BE2C (cell line): ENCODE data around the gene VTI1B.
"Not testable (repeated sequence)": the region's sequence is repeated elsewhere in the genome, so short reads cannot be mapped to it uniquely, and the experiment has no call there.

ENCODE experiments used
- DNase-seq: peaks from one replicate; pipeline ENCODE4 v3.0.0-alpha.2; 2020
- H3K27me3 ChIP-seq: fragments of 250-450 bp; sonication (Bioruptor Pico); 2 replicates; pipeline ENCODE4 v1.5.1; 2020; ENCODE audit warnings: mild to moderate bottlenecking
- H3K36me3 ChIP-seq: fragments of 250-450 bp; sonication (Bioruptor Pico); 2 replicates; pipeline ENCODE4 v1.5.1; 2020; ENCODE audit warnings: mild to moderate bottlenecking
- H3K4me1 ChIP-seq: fragments of 250-450 bp; sonication (Bioruptor Pico); 2 replicates; pipeline ENCODE4 v1.5.1; 2020
- H3K4me3 ChIP-seq: 2 replicates; pipeline ENCODE4 v1.5.1; 2011; ENCODE audit warnings: low read depth, low read length
- H3K9me3 ChIP-seq: fragments of 250-450 bp; sonication (Bioruptor Pico); 2 replicates; pipeline ENCODE4 v1.5.1; 2020
- CTCF ChIP-seq: IDR thresholded peaks from 2 replicates; pipeline ENCODE4 v1.5.1; 2012; ENCODE audit warnings: mild to moderate bottlenecking, low read depth, low read length

VTI1B gene

DNA sequence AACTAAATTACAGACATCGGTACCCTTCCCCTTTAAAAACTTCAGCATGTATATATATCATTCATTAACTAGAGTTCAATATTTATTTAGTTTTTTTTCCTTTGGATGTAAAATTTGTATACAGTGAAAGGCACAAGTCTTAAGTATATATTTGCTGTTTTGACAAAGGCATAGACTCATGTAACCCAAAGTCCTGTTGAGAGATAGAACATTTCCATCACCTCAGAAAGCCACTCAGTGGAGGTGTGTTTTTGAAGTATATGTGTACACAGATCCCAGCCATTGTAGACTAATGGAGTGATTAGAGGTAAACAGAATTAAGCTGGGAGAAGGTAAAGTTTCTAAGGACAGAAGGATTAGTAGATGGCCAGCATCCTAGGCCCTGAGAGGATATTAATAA, 42.6 kb upstream of the VTI1B start:
- no peak for TF ChIP-seq CTCF
- DNase-seq: no peak
- H3K4me1 ChIP-seq: no peaks in the 10 kb centered on the region
- no peak overlapping the region for H3K4me3 ChIP-seq
- H3K9me3 ChIP-seq: no peaks in the 10 kb centered on the region
- no peaks in the 10 kb centered on the region for H3K36me3 ChIP-seq
- H3K27me3 ChIP-seq: no peaks in the 10 kb centered on the region

DNA sequence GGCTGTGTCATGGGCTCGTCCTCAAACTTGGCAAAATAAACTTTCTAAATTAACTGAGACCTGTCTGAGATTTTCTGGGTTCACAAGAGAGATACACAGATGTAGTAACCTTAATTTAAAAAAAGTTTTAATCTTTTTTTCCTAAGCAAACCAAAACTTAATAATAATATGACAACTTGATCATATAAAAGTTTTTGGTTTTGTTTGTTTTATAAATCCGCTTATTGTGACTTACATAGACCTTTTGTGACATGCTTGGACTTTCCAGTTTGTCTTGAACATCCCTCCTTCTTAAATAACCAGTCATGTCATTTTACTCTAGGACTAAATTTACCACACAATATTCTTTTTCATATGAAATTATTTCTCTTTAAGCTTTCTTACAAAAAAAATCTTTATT, 35.8 kb upstream of the VTI1B start:
- Histone ChIP-seq H3K36me3 (no peaks in the 10 kb centered on the region), H3K9me3 (peaks cover 10% of the 10 kb centered on the region; the same call in 1 of the 2 replicates), H3K4me3 (no peak overlapping the region), H3K4me1 (no peaks in the 10 kb centered on the region), H3K27me3 (0 out of 2 replicates have a peak, but pooled peaks cover 4% of the 10 kb centered on the region)
- TF ChIP-seq CTCF: no peak
- no peak for DNase-seq

DNA sequence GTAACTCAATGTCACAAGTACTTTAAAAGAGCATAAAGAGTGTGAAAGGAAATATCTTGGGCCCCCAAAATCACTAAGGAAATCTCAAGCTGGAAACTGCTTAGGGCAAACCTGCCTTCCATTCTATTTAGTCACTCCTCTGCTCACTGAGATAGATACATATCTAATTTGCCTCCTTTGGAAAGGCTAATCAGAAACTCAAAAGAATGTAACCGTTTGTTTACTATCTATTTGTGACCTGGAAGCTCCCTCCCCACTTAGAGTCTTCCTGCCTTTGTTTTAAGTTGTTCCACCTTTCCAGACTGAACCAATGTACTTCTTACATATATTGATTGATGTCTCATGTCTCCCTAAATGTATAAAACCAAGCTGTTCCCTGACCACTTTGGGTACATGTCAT, 35.4 kb upstream of the VTI1B start:
- peaks cover 10% of the 10 kb centered on the region; the same call in 1 of the 2 replicates for H3K9me3 ChIP-seq
- H3K27me3 ChIP-seq, H3K4me3 ChIP-seq, H3K36me3 ChIP-seq, H3K4me1 ChIP-seq, DNase-seq: not testable (repeated sequence)

- H3K27me3 ChIP-seq, DNase-seq, H3K36me3 ChIP-seq, H3K4me1 ChIP-seq, H3K4me3 ChIP-seq: not testable (repeated sequence)
- peaks cover 10% of the 10 kb centered on the region; the same call in 1 of the 2 replicates for H3K9me3 ChIP-seq
Observed at GRCh38 chr14:67709346-67709745, 34.9 kb upstream of the VTI1B start.

DNA sequence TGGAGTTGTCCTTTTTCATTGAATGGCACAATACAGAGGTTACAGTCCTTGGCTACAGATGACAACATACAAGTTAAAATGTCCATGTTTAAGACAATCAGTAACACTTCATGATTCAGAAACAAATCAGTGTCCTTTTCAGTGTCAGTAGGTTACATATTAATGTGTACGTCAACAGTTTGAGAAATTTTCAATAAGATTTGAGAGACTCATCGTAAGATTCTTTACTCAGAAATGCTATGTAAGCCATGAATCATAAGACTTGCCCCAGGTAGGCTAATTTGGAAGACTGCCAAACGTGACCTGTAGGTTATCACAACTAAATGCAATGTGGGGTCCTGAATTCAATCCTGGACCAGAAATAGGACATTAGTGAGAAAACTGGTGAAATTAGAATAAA, 30.8 kb upstream of the VTI1B start:
- no peak for DNase-seq
- Histone ChIP-seq H3K4me3 (no peak overlapping the region), H3K27me3 (0 out of 2 replicates have a peak, but pooled peaks cover 4% of the 10 kb centered on the region), H3K36me3 (no peaks in the 10 kb centered on the region), H3K9me3 (peaks cover 8% of the 10 kb centered on the region; the same call in 1 of the 2 replicates), H3K4me1 (no peaks in the 10 kb centered on the region)
- no peak for TF ChIP-seq CTCF

GRCh38 chr14:67704484-67705089, 30.2 kb upstream of the VTI1B start:
- Histone ChIP-seq H3K4me3 (no peak overlapping the region), H3K27me3 (0 out of 2 replicates have a peak, but pooled peaks cover 4% of the 10 kb centered on the region), H3K36me3 (no peaks in the 10 kb centered on the region), H3K9me3 (peaks cover 2% of the 10 kb centered on the region; the same call in 1 of the 2 replicates), H3K4me1 (no peaks in the 10 kb centered on the region)
- TF ChIP-seq CTCF: peak; percentile 87
- DNase-seq: peak; percentile 25

- no peaks in the 10 kb centered on the region for H3K4me1 ChIP-seq
- H3K27me3 ChIP-seq: 0 out of 2 replicates have a peak, but pooled peaks cover 4% of the 10 kb centered on the region
- H3K9me3 ChIP-seq: no peaks in the 10 kb centered on the region; the same call in 1 of the 2 replicates
- no peak for TF ChIP-seq CTCF
- H3K4me3 ChIP-seq: no peak overlapping the region
- DNase-seq: no peak
- no peaks in the 10 kb centered on the region for H3K36me3 ChIP-seq
Observed at GRCh38 chr14:67703997-67704396, 29.6 kb upstream of the VTI1B start.

DNA sequence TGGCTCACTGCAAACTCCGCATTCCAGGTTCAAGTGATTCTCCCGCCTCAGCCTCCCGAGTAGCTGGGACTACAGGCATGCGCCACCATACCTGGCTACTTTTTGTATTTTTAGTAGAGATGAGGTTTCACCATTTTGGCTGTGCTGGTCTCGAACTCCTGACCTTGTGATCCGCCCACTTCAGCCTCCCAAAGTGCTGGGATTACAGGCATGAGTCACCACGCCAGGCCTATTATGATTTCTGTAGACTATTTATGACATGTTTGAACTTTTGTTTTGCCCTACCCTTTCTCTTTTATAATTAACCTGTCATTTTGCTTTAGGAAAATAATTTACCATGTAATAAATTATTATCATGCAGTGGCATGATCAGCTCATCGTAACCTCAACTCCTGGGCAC, 27.1 kb upstream of the VTI1B start, which contains the start of gene RDH12:
TSS of gene RDH12 (plus strand) at position 395 of the 400 bp plus-strand sequence. CDS start 20,757 bp downstream, outside the sequence.
- DNase-seq, H3K27me3 ChIP-seq, H3K4me3 ChIP-seq: not testable (repeated sequence)

More for the DNA sequence above, 27.1 kb upstream of the VTI1B start, which contains the start of gene RDH12:
- not testable (repeated sequence) for H3K4me1 ChIP-seq, H3K9me3 ChIP-seq, H3K36me3 ChIP-seq
